Tibial artery (tissue), 4 donors: Measurements from ENCODE around the gene TUT7.

Source experiments
- DNase-seq, 2 donors: peaks; one replicate each; pipeline ENCODE4 v3.0.0-alpha.2; 2019
- H3K27ac ChIP-seq, 2 donors: fragments of 200-600 bp; sonication (generic) in 1 of 2; 1 replicate in 1 of 2; 2 replicates in 1 of 2; pipeline ENCODE4 v1.5.1; 2018 to 2019; ENCODE audit warnings: mild to moderate bottlenecking in 1 of 2
- H3K27me3 ChIP-seq, 2 donors: fragments of 200-600 bp; sonication (generic) in 1 of 2; one replicate each; pipeline versions ENCODE4 v1.5.1 to v1.6.0; 2016 to 2019
- H3K36me3 ChIP-seq, 3 donors: fragments of 200-600 bp; sonication (generic) in 2 of 3; one replicate each; pipeline ENCODE4 v1.5.1; 2016 to 2019; ENCODE audit warnings: mild to moderate bottlenecking in 2 of 3
- H3K4me1 ChIP-seq, 4 donors: fragments of 200-600 bp; sonication (generic) in 2 of 4; 1 replicate in 3 of 4; 2 replicates in 1 of 4; pipeline ENCODE4 v1.5.1; 2016 to 2019
- H3K4me3 ChIP-seq, 2 donors: fragments of 200-600 bp; sonication (generic) in 1 of 2; 1 replicate in 1 of 2; 2 replicates in 1 of 2; pipeline ENCODE4 v1.5.1; 2018 to 2019; ENCODE audit warnings: mild to moderate bottlenecking in 2 of 2
- H3K9me3 ChIP-seq, 3 donors: fragments of 200-600 bp; sonication (generic) in 1 of 3; one replicate each; pipeline ENCODE4 v1.5.1; 2016 to 2019
- intact Hi-C: fragments of 100-400 bp; cut with DNase I; formaldehyde crosslinking; loops from one replicate; pipeline ENCODE4 v1.15.0; 2023; ENCODE audit warnings: low total_unique reads
- TF ChIP-seq, protein P1 (sequence below), 2 experiments: fragments of 200-600 bp in 1 of 2; fragments of 450-650 bp in 1 of 2; IDR thresholded peaks; one replicate each; pipeline ENCODE4 v1.5.1; 2017 to 2019; ENCODE audit warnings: antibody characterized with exemption in 2 of 2, mild to moderate bottlenecking in 1 of 2, moderate library complexity in 1 of 2

TUT7 gene

DNA sequence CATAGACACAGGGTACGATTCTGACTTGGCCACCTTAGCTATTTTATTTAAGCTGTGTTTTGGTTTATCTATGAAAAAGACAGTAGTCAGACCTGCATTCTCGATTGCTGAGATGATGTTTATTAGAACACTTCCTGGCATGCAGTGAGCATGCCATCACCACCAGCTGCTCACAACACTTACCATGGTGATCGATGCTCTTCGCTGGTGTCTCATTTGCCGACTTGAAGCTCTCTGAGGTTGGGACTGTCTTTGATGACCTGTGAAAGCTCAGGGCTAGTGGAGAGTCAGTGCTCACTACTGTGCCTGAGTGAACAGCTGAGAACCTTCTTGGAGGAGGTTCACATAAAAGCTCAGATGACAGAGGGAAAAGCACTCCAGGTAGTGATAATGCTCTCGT lies 90.3 kb downstream of the TUT7 start:
- no peak overlapping the region for H3K4me3 ChIP-seq
- H3K27ac ChIP-seq, result no peak overlapping the region
- H3K27me3 ChIP-seq, result no peaks in the 10 kb centered on the region
- DNase-seq, result no peak
- no peaks in the 10 kb centered on the region for H3K9me3 ChIP-seq
- TF ChIP-seq, protein P1, sequence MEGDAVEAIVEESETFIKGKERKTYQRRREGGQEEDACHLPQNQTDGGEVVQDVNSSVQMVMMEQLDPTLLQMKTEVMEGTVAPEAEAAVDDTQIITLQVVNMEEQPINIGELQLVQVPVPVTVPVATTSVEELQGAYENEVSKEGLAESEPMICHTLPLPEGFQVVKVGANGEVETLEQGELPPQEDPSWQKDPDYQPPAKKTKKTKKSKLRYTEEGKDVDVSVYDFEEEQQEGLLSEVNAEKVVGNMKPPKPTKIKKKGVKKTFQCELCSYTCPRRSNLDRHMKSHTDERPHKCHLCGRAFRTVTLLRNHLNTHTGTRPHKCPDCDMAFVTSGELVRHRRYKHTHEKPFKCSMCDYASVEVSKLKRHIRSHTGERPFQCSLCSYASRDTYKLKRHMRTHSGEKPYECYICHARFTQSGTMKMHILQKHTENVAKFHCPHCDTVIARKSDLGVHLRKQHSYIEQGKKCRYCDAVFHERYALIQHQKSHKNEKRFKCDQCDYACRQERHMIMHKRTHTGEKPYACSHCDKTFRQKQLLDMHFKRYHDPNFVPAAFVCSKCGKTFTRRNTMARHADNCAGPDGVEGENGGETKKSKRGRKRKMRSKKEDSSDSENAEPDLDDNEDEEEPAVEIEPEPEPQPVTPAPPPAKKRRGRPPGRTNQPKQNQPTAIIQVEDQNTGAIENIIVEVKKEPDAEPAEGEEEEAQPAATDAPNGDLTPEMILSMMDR (IDR thresholded peaks at IDR 0.05), result no peak
- peaks cover 23 to 36% (median 31%) of the 10 kb centered on the region in 3 donors for H3K36me3 ChIP-seq
- intact Hi-C loops, result no loop called here
- H3K4me1 ChIP-seq, result no peaks in the 10 kb centered on the region

DNA sequence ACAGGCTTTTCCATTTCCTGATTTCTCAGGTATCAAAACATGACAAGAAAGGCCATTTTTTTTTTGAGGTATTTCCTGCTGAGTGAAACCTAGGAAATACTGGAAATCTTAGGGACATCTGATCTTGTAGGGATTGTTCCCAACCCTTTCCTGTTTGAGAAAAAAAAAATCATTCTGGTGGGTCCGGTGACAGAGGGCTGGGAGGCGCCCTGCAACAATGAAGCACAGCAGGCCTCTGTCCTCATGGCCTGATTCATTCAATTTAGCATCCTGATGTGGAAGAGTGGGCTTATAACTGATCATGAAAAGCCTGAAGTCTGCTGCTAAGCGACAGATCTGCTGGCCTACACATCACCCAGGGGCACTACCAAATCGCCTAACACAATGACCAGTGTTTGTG lies 91.7 kb downstream of the TUT7 start:
- TF ChIP-seq, protein P1 (IDR thresholded peaks at IDR 0.05), result no peak
- Histone ChIP-seq H3K9me3 (no peaks in the 10 kb centered on the region), H3K27me3 (no peaks in the 10 kb centered on the region), H3K4me3 (no peak overlapping the region), H3K4me1 (no peaks in the 10 kb centered on the region), H3K36me3 (peaks cover 23 to 28% (median 28%) of the 10 kb centered on the region in 3 donors), H3K27ac (no peak overlapping the region)
- DNase-seq, result no peak
- intact Hi-C loops, result no loop called here

- Histone ChIP-seq H3K36me3 (peaks cover 14 to 23% (median 18%) of the 10 kb centered on the region in 3 donors), H3K27me3 (no peaks in the 10 kb centered on the region), H3K4me1 (no peaks in the 10 kb centered on the region), H3K9me3 (no peaks in the 10 kb centered on the region), H3K27ac (no peak within 1 kb of the TSS), H3K4me3 (no peak within 1 kb of the TSS)
- intact Hi-C loops, result no loop called here
- DNase-seq, result no peak
- TF ChIP-seq, protein P1 (IDR thresholded peaks at IDR 0.05), result no peak
Measured at GRCh38 chr9:86259557-86259956, 94.7 kb downstream of the TUT7 start, which contains the start of gene C9orf153. Gene C9orf153, minus strand, starts transcription at chr9:86259657. Its CDS starts 30,054 bp downstream, at chr9:86229603.

- Histone ChIP-seq H3K4me3 (no peak overlapping the region), H3K36me3 (peaks cover 0 to 5% (median 0%) of the 10 kb centered on the region in 3 donors), H3K27ac (no peak overlapping the region), H3K4me1 (no peaks in the 10 kb centered on the region), H3K27me3 (no peaks in the 10 kb centered on the region), H3K9me3 (no peaks in the 10 kb centered on the region)
- DNase-seq, result no peak
- intact Hi-C loops, result no loop called here
- TF ChIP-seq, protein P1 (IDR thresholded peaks at IDR 0.05), result no peak
Measured at GRCh38 chr9:86257391-86257790, 96.8 kb downstream of the TUT7 start.

DNA sequence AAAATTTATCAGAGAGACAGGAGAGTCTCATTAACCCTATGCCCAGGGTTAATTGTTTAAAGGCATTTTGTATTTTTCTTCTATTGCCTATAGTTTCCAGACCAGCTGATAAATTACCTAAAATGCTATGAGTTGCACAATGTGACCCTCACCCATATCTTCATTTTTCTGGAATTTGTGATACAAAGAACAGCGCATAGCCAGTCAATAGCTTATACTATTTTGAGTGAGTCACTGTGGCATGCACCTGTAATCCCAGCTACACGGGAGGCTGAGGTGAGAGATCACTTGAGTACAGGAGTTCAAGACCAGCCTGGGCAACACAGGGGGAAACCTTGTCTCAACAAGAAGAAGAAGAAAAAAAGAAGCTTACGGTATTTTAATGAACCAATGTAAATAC lies 97.6 kb downstream of the TUT7 start:
- TF ChIP-seq, protein P1 (IDR thresholded peaks at IDR 0.05), result no peak
- H3K9me3 ChIP-seq, result no peaks in the 10 kb centered on the region
- no peak for DNase-seq
- H3K36me3 ChIP-seq, result peaks cover 0 to 4% (median 0%) of the 10 kb centered on the region in 3 donors
- intact Hi-C loops, result no loop called here
- no peak overlapping the region for H3K27ac ChIP-seq
- no peaks in the 10 kb centered on the region for H3K4me1 ChIP-seq
- no peaks in the 10 kb centered on the region for H3K27me3 ChIP-seq
- H3K4me3 ChIP-seq, result no peak overlapping the region

DNA sequence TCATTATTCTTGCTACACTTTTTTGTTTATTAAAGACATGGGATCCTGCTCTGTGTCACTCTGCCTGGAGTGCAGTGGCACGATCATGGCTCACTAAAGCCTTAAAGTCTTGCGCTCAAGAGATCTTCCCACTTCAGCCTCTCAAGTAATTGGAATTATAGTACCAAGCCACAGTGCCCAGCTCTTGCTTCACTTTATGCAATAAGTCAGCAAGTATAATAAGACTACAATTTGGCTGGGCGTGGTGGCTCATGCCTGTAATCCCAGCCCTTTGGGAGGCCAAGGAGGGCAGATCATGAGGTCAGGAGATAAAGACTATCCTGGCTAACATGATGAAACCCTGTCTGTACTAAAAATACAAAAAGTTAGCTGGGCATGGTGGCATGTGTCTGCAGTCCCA lies 100.6 kb downstream of the TUT7 start:
- Histone ChIP-seq H3K36me3 (no peaks in the 10 kb centered on the region), H3K4me1 (no peaks in the 10 kb centered on the region), H3K27me3 (no peaks in the 10 kb centered on the region), H3K9me3 (no peaks in the 10 kb centered on the region), H3K27ac (no peak overlapping the region), H3K4me3 (no peak overlapping the region)
- TF ChIP-seq, protein P1 (IDR thresholded peaks at IDR 0.05), result no peak
- DNase-seq, result no peak
- intact Hi-C loops, result no loop called here
